IMR-90 (cell line): ENCODE measurements around the gene KCNQ1. TPM values are rescaled to one million over a fixed set of nuclear protein-coding genes. Genes with fewer than 3 reads are reported as not detected.

ENCODE experiments used
- ATAC-seq: fragments of 200-7000 bp; cut with Tn5 transposase; 2 replicates; pipeline ENCODE4 v1.9.1; 2020; ENCODE audit warnings: low read depth, mild to moderate bottlenecking, moderate library complexity
- BruUV-seq: library from RNA; stranded (reverse); fragments of 400-500 nt; replicated peaks from 2 replicates; lab custom pipeline; 2021; lab: Mats Ljungman, UMichigan
- CTCF ChIA-PET: fragments of 300-600 bp; formaldehyde crosslinking; extraction: SDS; loops from one replicate; lab custom pipeline; 2021; ENCODE audit warnings: antibody characterized with exemption; lab: Yijun Ruan, JAX
- POLR2A ChIA-PET: fragments of 300-600 bp; sonication (Branson Sonifier 250); formaldehyde crosslinking; loops from one replicate; lab custom pipeline; 2022; ENCODE audit warnings: antibody characterized with exemption; ENCODE audit not compliant: unreplicated experiment; lab: Charles Lee
- DNase-seq: peaks from one replicate; pipeline ENCODE4 v3.0.0; 2013
- H2AFZ ChIP-seq: replicated peaks from 2 replicates; pipeline ENCODE3; 2013; ENCODE audit warnings: low read length, mild to moderate bottlenecking; ENCODE audit not compliant: poor library complexity
- H2AK5ac ChIP-seq: 2 replicates; pipeline ENCODE4 v1.6.1; 2013; ENCODE audit warnings: low read depth, low read length, inconsistent platforms
- H2AK9ac ChIP-seq: replicated peaks from 2 replicates; pipeline ENCODE3; 2013; ENCODE audit warnings: mild to moderate bottlenecking, low read depth, low read length, moderate library complexity; ENCODE audit not compliant: poor library complexity
- H2BK120ac ChIP-seq: 2 replicates; pipeline ENCODE4 v1.6.1; 2013; ENCODE audit warnings: low read depth, low read length, inconsistent platforms
- H2BK15ac ChIP-seq: 3 replicates; pipeline ENCODE4 v1.6.1; 2013; ENCODE audit warnings: low read depth, low read length, inconsistent platforms
- H2BK20ac ChIP-seq: 2 replicates; pipeline ENCODE4 v1.6.1; 2013; ENCODE audit warnings: low read depth, mild to moderate bottlenecking, inconsistent platforms, low read length, moderate library complexity
- H2BK5ac ChIP-seq: 2 replicates; pipeline ENCODE4 v1.6.1; 2013; ENCODE audit warnings: mild to moderate bottlenecking, low read depth, low read length, inconsistent platforms; ENCODE audit not compliant: poor library complexity, severe bottlenecking
- H3K14ac ChIP-seq: replicated peaks from 2 replicates; pipeline ENCODE4 v1.6.1; 2013; ENCODE audit warnings: low read depth, low read length, inconsistent platforms
- H3K18ac ChIP-seq: 2 replicates; pipeline ENCODE4 v1.6.1; 2013; ENCODE audit warnings: low read depth, low read length, control low read depth
- H3K23ac ChIP-seq: 2 replicates; pipeline ENCODE4 v1.6.1; 2013; ENCODE audit warnings: low read depth, low read length, inconsistent platforms
- H3K27ac ChIP-seq: 2 replicates; pipeline ENCODE4 v1.5.1; 2013; ENCODE audit warnings: mild to moderate bottlenecking, control low read depth, low read length; ENCODE audit not compliant: insufficient read depth
- H3K27me3 ChIP-seq: 2 replicates; pipeline ENCODE4 v1.6.1; 2013; ENCODE audit warnings: low read length; ENCODE audit not compliant: control insufficient read depth, insufficient read depth
- H3K36me3 ChIP-seq: 2 replicates; pipeline ENCODE4 v1.6.1; 2013; ENCODE audit warnings: low read length, mixed read lengths; ENCODE audit not compliant: control insufficient read depth, insufficient read depth
- H3K4ac ChIP-seq: 2 replicates; pipeline ENCODE4 v1.6.1; 2013; ENCODE audit warnings: low read depth, low read length, inconsistent platforms
- H3K4me1 ChIP-seq: 2 replicates; pipeline ENCODE4 v1.6.1; 2013; ENCODE audit warnings: low read length, mixed read lengths; ENCODE audit not compliant: control insufficient read depth, insufficient read depth
- H3K4me2 ChIP-seq: 2 replicates; pipeline ENCODE4 v1.6.1; 2013; ENCODE audit warnings: low read depth, mild to moderate bottlenecking, control low read depth, low read length, moderate library complexity
- H3K4me3 ChIP-seq: 2 replicates; pipeline ENCODE4 v1.5.1; 2013; ENCODE audit warnings: low read depth, mild to moderate bottlenecking, control low read depth, low read length, moderate library complexity; ENCODE audit not compliant: insufficient read depth
- H3K56ac ChIP-seq: 2 replicates; pipeline ENCODE4 v1.6.1; 2013; ENCODE audit warnings: low read length, inconsistent platforms; ENCODE audit not compliant: insufficient read depth; ENCODE audit errors: extremely low read depth
- H3K79me1 ChIP-seq, 2 experiments: 2 replicates each; pipeline ENCODE4 v1.6.1; 2013; ENCODE audit warnings: low read length in 2 of 2, inconsistent platforms in 1 of 2, low read depth in 1 of 2
- H3K9ac ChIP-seq: 2 replicates; pipeline ENCODE4 v1.6.1; 2013; ENCODE audit warnings: low read depth, low read length, control low read depth
- H3K9me1 ChIP-seq: 2 replicates; pipeline ENCODE4 v1.6.1; 2013; ENCODE audit warnings: low read length, inconsistent platforms; ENCODE audit not compliant: insufficient read depth
- H3K9me3 ChIP-seq: 2 replicates; pipeline ENCODE4 v1.6.1; 2013; ENCODE audit warnings: low read length; ENCODE audit not compliant: control insufficient read depth, insufficient read depth
- H4K20me1 ChIP-seq: 2 replicates; pipeline ENCODE4 v1.6.1; 2013; ENCODE audit warnings: low read length, inconsistent platforms; ENCODE audit not compliant: insufficient read depth
- H4K5ac ChIP-seq: 2 replicates; pipeline ENCODE4 v1.6.1; 2013; ENCODE audit warnings: mild to moderate bottlenecking, low read depth, low read length, control low read depth
- H4K8ac ChIP-seq, 2 experiments: 2 replicates each; pipeline ENCODE4 v1.6.1; 2013; ENCODE audit warnings: low read depth in 2 of 2, low read length in 2 of 2, control low read depth in 1 of 2, inconsistent platforms in 1 of 2
- H4K91ac ChIP-seq: 2 replicates; pipeline ENCODE4 v1.6.1; 2013; ENCODE audit warnings: low read depth, low read length, inconsistent platforms; ENCODE audit not compliant: insufficient read depth
- BHLHE40 ChIP-seq: fragments of 150-350 bp; IDR thresholded peaks from 2 replicates; pipeline ENCODE4 v1.6.1; 2016; ENCODE audit warnings: mild to moderate bottlenecking, low read depth, low read length
- CEBPB ChIP-seq: IDR thresholded peaks from 2 replicates; pipeline ENCODE4 v1.6.1; 2012; ENCODE audit warnings: low read depth, low read length, improper control_type of control experiment
- CHD1 ChIP-seq: IDR thresholded peaks from 2 replicates; pipeline ENCODE4 v1.6.1; 2012; ENCODE audit warnings: low read depth, low read length, improper control_type of control experiment
- CTCF ChIP-seq: conservative IDR thresholded peaks from 2 replicates; pipeline ENCODE4 v1.5.1; 2012; ENCODE audit warnings: mild to moderate bottlenecking, low read depth, low read length, improper control_type of control experiment
- FOS ChIP-seq: fragments of 150-350 bp; IDR thresholded peaks from 2 replicates; pipeline ENCODE4 v1.6.1; 2016; ENCODE audit warnings: low read depth, low read length
- MAFK ChIP-seq: IDR thresholded peaks from 2 replicates; pipeline ENCODE4 v1.6.1; 2012; ENCODE audit warnings: low read depth, low read length, improper control_type of control experiment
- MAZ ChIP-seq: IDR thresholded peaks from 2 replicates; pipeline ENCODE4 v1.6.1; 2012; ENCODE audit warnings: low read depth, mild to moderate bottlenecking, low read length, improper control_type of control experiment, moderate library complexity, borderline replicate concordance
- MXI1 ChIP-seq: IDR thresholded peaks from 2 replicates; pipeline ENCODE4 v1.6.1; 2012; ENCODE audit warnings: low read depth, mild to moderate bottlenecking, low read length, moderate library complexity, borderline replicate concordance
- NFE2L2 ChIP-seq: fragments of 150-350 bp; IDR thresholded peaks from 2 replicates; pipeline ENCODE4 v1.6.1; 2016; ENCODE audit warnings: low read depth, mild to moderate bottlenecking, low read length
- POLR2A ChIP-seq: IDR thresholded peaks from 2 replicates; pipeline ENCODE4 v1.6.1; 2012; ENCODE audit warnings: mild to moderate bottlenecking, low read depth, low read length
- RAD21 ChIP-seq: IDR thresholded peaks from 2 replicates; pipeline ENCODE4 v1.6.1; 2012; ENCODE audit warnings: low read length, improper control_type of control experiment
- RFX5 ChIP-seq: IDR thresholded peaks from 2 replicates; pipeline ENCODE4 v1.8.0; 2012; ENCODE audit warnings: low read depth, mild to moderate bottlenecking, low read length, moderate library complexity
- WGBS, 2 experiments: methylation state at CpG; one replicate each; pipeline versions ENCODE4 v1.1.5 to v1.1.7; 2013; ENCODE audit warnings: missing lambda C conversion rate in 2 of 2; ENCODE audit not compliant: insufficient read length in 1 of 2; ENCODE audit errors: extremely low coverage in 2 of 2; 5-methylcytosine and 5-hydroxymethylcytosine counted together
- dilution Hi-C: fragments of 300-500 bp; cut with HindIII; formaldehyde crosslinking; loops from one replicate; pipeline ENCODE4 v1.14.3; 2018; ENCODE audit warnings: low sequenced_read_pairs; ENCODE audit not compliant: unreplicated experiment
- in situ Hi-C: fragments of 300-500 bp; cut with MboI; formaldehyde crosslinking; loops from 3 replicates; pipeline ENCODE4 v1.14.3; 2019; ENCODE audit warnings: low sequenced_read_pairs, inconsistent platforms, mixed read lengths
- intact Hi-C: fragments of 100-400 bp; cut with micrococcal nuclease; formaldehyde crosslinking; loops from 2 replicates; pipeline ENCODE4 v1.10.0; 2022
- polyA plus RNA-seq, 3 experiments: library from polyadenylated mRNA; depleted of rRNA; stranded (reverse); fragments of >200 nt; gene quantifications; 2 replicates each; pipeline ENCODE4 v1.2.3, GENCODE V29; 2012; ENCODE audit warnings: low replicate concordance in 1 of 3
- total RNA-seq: library from RNA; depleted of rRNA; stranded (reverse); fragments of >200 nt; gene quantifications from 2 replicates; pipeline ENCODE4 v1.2.3, GENCODE V29; 2012

Gene KCNQ1
- total and polyA plus RNA-seq, 2 of the 4 experiments (the other 2 are of a cell fraction): 0.07 TPM; not detected in 1

- TF ChIP-seq CEBPB: no peak
- TF ChIP-seq RFX5: no peak
Observed at GRCh38 chr11:2583605-2583958, 138.8 kb downstream of the KCNQ1 start (continued).

GRCh38 chr11:2584434-2584811 lies 139.6 kb downstream of the KCNQ1 start:
- Histone ChIP-seq H3K14ac (no peak overlapping the region), H3K4me3 (no peak overlapping the region), H4K91ac (no peak overlapping the region), H3K4me1 (no peaks in the 10 kb centered on the region), H3K18ac (no peak overlapping the region), H2BK20ac (no peak overlapping the region), H3K9me1 (no peaks in the 10 kb centered on the region; the same call in 1 of the 2 replicates), H3K9me3 (no peaks in the 10 kb centered on the region), H3K4ac (no peak overlapping the region), H3K9ac (no peak overlapping the region), H3K56ac (no peak overlapping the region; the same call in 1 of the 2 replicates), H2AK9ac (no peak overlapping the region), H4K5ac (no peak overlapping the region), H3K23ac (no peak overlapping the region), H3K27me3 (peaks cover 10% of the 10 kb centered on the region; the same call in 1 of the 2 replicates), H4K20me1 (no peaks in the 10 kb centered on the region), H2AK5ac (no peak overlapping the region), H4K8ac (no peak overlapping the region), H2BK120ac (no peak overlapping the region), H3K36me3 (no peaks in the 10 kb centered on the region), H3K4me2 (no peak overlapping the region), H3K27ac (no peak overlapping the region), H2BK5ac (peak overlapping the region; percentile 92), H2AFZ (peak overlapping the region; percentile 43), H2BK15ac (no peak overlapping the region), H3K79me1 (no peaks in the 10 kb centered on the region)
- in situ Hi-C loops (no loop called here), intact Hi-C loops (no loop called here), dilution Hi-C loops (no loop called here)
- DNase-seq (no peak), ATAC-seq (no peak)
- TF ChIP-seq RFX5 (no peak), NFE2L2 (no peak), MAFK (no peak), CTCF (no peak), CEBPB (no peak), POLR2A (no peak), CHD1 (no peak), FOS (no peak), RAD21 (no peak), MAZ (no peak), MXI1 (no peak), BHLHE40 (no peak)
- no TSS peak for BruUV-seq
- POLR2A ChIA-PET: no interaction called here
- WGBS, 2 experiments: 69% methylated on average over 4 of the region's 4 CpGs; no CpG with 5 or more reads in 1 of the 2 experiments
- CTCF ChIA-PET: interaction anchor here (0.6 kb wide), 1 partner anchor 22 kb away, joined by 6 read pairs; no protein-coding TSS in a partner anchor
